Kidney (tissue), 2 donors: ENCODE results near the gene ANXA8. TPM values are rescaled to one million over a fixed set of nuclear protein-coding genes. Genes with fewer than 3 reads are reported as not detected.

Source experiments
- polyA plus RNA-seq: library from polyadenylated mRNA; stranded (reverse); fragments of 350-450 nt; fragmentation: Illumina TruSeq; extraction: RNeasy Lipid Tissue Mini Kit (QIAGEN cat#74804); gene quantifications from one replicate; pipeline ENCODE4 v1.2.3, GENCODE V29; 2014; ENCODE audit warnings: low read depth, low replicate concordance; ENCODE audit not compliant: insufficient read depth
- total RNA-seq: library from RNA; stranded (reverse); fragmentation: NEBNext Ultra II Directional; extraction: Animal tissue kit (Norgen Biotek cat#: 25700); gene quantifications from one replicate; pipeline ENCODE4 v1.2.1, GENCODE V29; 2021
- donor health status: DM: yes; HTN: yes; CAD: no.

Gene ANXA8
- total and polyA plus RNA-seq, 2 donors from 2014 or later: 0.16 TPM; not detected in 1

Other genes with a start within 250 kb of the ANXA8 start
- gene GDF10, start 183.9 kb downstream of the ANXA8 start, total RNA-seq: 1.1 TPM
- not detected for gene GDF10, start 183.9 kb downstream of the ANXA8 start, polyA plus RNA-seq
- not detected for gene GDF2, start 161.7 kb downstream of the ANXA8 start, total RNA-seq
- not detected for gene GDF2, start 161.7 kb downstream of the ANXA8 start, polyA plus RNA-seq
- not detected for gene RBP3, start 135.8 kb downstream of the ANXA8 start, total RNA-seq
- gene RBP3, start 135.8 kb downstream of the ANXA8 start, polyA plus RNA-seq: not detected
- 0.09 TPM for gene ZNF488, start 99.8 kb downstream of the ANXA8 start, total RNA-seq
- 4.0 TPM for gene ZNF488, start 99.8 kb downstream of the ANXA8 start, polyA plus RNA-seq
- gene FAM25G, start 7.6 kb upstream of the ANXA8 start, total RNA-seq: not detected
- not detected for gene FAM25G, start 7.6 kb upstream of the ANXA8 start, polyA plus RNA-seq
- gene AGAP9, start 39.5 kb upstream of the ANXA8 start, total RNA-seq: 10.3 TPM
- gene AGAP9, start 39.5 kb upstream of the ANXA8 start, polyA plus RNA-seq: 9.1 TPM